Nephron (organoid): ENCODE data around the gene SORCS2.

Source experiments
- H3K27ac Mint-ChIP-seq, 3 experiments: 2 replicates each; pipeline ENCODE4 v1.8.0; 2020; ENCODE audit warnings: mixed read lengths in 3 of 3, mild to moderate bottlenecking in 2 of 3, moderate library complexity in 1 of 3
- H3K27me3 Mint-ChIP-seq: 2 replicates; pipeline ENCODE4 v1.8.0; 2021; ENCODE audit warnings: low read depth, mild to moderate bottlenecking, moderate library complexity, mixed read lengths
- H3K36me3 Mint-ChIP-seq: 2 replicates; pipeline ENCODE4 v1.8.0; 2020; ENCODE audit warnings: low read depth, mixed read lengths
- H3K4me1 Mint-ChIP-seq: 2 replicates; pipeline ENCODE4 v1.8.0; 2020; ENCODE audit warnings: mixed read lengths
- H3K4me3 Mint-ChIP-seq, 3 experiments: 2 replicates each; pipeline ENCODE4 v1.8.0; 2020; ENCODE audit warnings: mild to moderate bottlenecking in 3 of 3, mixed read lengths in 3 of 3, moderate library complexity in 2 of 3
- H3K9me3 Mint-ChIP-seq: 2 replicates; pipeline ENCODE4 v1.8.0; 2020; ENCODE audit warnings: mixed read lengths
- TF ChIP-seq, protein P1 (sequence below), 3 experiments: fragments of 200-600 bp; sonication (generic); IDR thresholded peaks; one replicate each; pipeline ENCODE4 v1.5.0; 2021; ENCODE audit warnings: antibody characterized with exemption in 3 of 3; ENCODE audit not compliant: unreplicated experiment in 3 of 3

Gene SORCS2

DNA sequence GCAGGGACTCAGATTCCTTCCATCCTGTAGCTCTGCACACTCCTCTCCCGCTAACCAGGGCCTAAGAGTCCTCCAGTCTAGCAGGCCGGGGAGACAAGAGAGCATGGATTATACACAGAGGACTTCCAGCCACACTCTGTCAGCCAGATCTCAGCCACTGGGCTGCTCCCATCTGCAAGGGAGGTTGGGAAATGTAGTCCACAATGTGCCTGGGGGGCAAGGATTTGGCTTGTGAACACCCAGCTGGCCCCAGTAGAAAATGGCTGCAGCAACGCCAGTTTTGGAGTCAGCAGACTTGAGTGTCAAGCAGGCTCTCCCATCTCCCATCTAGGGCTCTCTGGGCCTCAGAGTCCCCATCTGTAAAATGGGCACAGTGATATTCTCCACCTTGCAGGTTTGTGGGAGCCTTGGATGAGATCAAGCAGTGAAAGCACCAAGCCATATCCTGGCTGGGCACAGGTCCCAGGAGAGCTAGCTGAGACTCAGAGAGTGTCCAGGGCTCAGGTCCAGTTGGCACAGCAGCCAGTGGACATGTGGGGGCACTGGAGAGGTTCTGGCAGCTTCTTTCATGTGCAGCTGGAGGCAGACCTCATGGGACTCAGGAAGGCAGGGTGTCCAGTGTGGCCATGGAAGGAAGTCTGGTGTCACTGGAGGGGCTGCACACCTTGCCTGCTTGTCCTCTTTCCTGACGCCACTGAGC, 227.8 kb downstream of the SORCS2 start:
- H3K36me3 Mint-ChIP-seq = no peaks in the 10 kb centered on the region
- peaks cover 12% of the 10 kb centered on the region for H3K27me3 Mint-ChIP-seq
- no peak overlapping the region for H3K27ac Mint-ChIP-seq
- TF ChIP-seq, protein P1, sequence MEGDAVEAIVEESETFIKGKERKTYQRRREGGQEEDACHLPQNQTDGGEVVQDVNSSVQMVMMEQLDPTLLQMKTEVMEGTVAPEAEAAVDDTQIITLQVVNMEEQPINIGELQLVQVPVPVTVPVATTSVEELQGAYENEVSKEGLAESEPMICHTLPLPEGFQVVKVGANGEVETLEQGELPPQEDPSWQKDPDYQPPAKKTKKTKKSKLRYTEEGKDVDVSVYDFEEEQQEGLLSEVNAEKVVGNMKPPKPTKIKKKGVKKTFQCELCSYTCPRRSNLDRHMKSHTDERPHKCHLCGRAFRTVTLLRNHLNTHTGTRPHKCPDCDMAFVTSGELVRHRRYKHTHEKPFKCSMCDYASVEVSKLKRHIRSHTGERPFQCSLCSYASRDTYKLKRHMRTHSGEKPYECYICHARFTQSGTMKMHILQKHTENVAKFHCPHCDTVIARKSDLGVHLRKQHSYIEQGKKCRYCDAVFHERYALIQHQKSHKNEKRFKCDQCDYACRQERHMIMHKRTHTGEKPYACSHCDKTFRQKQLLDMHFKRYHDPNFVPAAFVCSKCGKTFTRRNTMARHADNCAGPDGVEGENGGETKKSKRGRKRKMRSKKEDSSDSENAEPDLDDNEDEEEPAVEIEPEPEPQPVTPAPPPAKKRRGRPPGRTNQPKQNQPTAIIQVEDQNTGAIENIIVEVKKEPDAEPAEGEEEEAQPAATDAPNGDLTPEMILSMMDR (IDR thresholded peaks at IDR 0.05; ENCODE audit: unreplicated experiment in 3 of 3) = no peak
- no peaks in the 10 kb centered on the region for H3K4me1 Mint-ChIP-seq
- H3K4me3 Mint-ChIP-seq = no peak overlapping the region
- no peaks in the 10 kb centered on the region for H3K9me3 Mint-ChIP-seq

DNA sequence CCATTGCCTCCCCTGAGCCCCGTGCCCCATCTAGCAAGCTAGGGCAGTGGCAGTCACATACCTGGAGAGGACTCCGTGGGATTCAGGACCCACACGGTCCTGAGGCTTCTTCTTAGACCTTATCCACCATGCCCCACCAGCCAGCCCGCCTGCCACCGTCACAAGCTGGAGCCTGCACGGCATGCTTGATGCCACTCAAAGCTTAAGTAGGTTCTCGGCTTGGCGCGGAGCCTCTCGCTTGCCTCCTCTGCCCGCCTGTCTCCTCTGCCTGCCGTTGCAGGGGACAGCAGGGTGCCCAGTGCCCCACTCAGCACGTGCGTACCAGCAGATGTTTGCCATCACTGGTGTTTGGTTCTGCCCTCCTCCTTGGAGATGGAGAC, 228.3 kb downstream of the SORCS2 start:
- H3K4me3 Mint-ChIP-seq = no peak overlapping the region
- TF ChIP-seq, protein P1 (IDR thresholded peaks at IDR 0.05; ENCODE audit: unreplicated experiment in 3 of 3) = no peak
- no peaks in the 10 kb centered on the region for H3K36me3 Mint-ChIP-seq
- H3K9me3 Mint-ChIP-seq = no peaks in the 10 kb centered on the region
- no peak overlapping the region for H3K27ac Mint-ChIP-seq
- H3K4me1 Mint-ChIP-seq = no peaks in the 10 kb centered on the region
- peaks cover 12% of the 10 kb centered on the region for H3K27me3 Mint-ChIP-seq

DNA sequence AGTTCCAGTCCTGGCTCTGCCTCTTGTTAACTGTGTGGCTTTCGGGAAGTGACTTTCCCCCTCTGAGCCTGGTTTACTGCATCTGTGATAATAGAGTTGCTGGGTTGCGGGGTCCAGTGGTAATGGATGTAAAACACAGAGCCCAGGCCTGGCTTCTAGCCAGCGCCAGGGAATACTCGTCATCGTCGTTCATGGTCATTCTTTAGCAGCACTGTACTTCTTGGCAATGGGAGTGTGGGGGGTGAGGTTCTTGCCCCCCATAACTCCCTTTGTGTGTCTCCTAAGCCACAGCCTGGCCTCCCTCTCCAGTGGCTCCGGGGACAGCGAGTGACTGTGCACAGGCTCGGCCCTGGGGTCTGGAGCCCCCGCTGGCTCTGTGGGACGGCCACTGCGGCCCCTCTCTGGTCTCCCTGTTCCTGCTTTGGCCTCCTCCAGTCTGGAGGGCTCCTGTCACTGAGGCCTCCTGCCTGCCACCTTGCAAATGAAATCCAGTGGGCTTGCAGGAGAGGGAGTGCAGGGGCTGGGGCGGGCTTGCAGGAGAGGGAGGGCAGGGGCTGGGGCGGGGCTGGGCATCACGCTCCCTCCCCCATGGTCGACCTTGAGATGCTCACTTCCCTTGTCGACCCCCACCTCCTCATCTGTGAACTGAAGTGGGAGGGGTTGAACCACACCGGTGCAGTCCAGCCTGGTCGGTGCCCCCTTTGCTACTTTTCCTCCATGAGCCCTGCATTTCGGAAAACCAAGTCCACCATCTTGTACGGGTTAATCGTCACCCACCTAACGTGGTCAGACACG, 229.2 kb downstream of the SORCS2 start:
- Mint-ChIP-seq H3K4me3 (no peak overlapping the region), H3K36me3 (no peaks in the 10 kb centered on the region), H3K27me3 (peaks cover 12% of the 10 kb centered on the region), H3K27ac (no peak overlapping the region), H3K9me3 (no peaks in the 10 kb centered on the region), H3K4me1 (no peaks in the 10 kb centered on the region)
- TF ChIP-seq, protein P1 (IDR thresholded peaks at IDR 0.05; ENCODE audit: unreplicated experiment in 3 of 3) = no peak

DNA sequence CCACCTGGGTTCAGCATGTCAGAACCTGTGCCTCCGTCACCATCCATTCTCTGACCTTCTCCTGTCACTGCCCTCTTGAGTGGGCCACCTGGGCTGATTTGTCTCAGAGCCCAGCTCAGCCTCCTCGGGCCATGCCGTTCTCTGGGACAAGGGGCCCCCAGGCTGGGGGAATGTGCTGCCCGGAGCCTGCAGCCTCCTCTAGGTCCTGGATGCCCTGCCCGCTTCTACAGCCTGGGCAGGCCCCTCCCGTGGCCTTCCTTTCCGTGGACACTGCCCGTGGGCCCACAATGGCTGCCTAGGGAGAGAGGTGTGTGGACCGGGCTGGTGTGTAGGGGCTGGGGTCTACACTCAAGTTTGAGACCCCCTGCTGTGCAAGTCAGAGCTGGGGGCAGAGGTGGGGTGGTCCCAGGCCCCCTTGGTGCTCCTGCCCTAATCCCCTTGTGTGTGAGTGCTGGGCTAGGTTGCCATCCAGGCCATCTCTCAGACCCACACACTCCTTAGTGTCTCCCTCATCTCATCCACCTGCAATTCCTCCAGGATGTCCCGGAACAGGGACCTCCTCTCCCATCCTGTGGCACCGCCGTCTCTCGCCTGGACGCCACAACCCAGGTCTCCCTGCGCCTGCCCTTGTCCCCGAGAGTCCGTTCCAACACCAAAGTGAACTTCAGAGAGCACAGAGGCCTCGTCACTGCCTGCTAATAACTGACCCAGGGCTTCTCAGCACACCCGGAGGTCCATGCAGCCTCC, 230.0 kb downstream of the SORCS2 start:
- Mint-ChIP-seq H3K27me3 (peaks cover 12% of the 10 kb centered on the region), H3K27ac (no peak overlapping the region), H3K4me3 (no peak overlapping the region), H3K9me3 (no peaks in the 10 kb centered on the region), H3K36me3 (no peaks in the 10 kb centered on the region), H3K4me1 (peaks cover 6% of the 10 kb centered on the region)
- TF ChIP-seq, protein P1 (IDR thresholded peaks at IDR 0.05; ENCODE audit: unreplicated experiment in 3 of 3) = no peak

DNA sequence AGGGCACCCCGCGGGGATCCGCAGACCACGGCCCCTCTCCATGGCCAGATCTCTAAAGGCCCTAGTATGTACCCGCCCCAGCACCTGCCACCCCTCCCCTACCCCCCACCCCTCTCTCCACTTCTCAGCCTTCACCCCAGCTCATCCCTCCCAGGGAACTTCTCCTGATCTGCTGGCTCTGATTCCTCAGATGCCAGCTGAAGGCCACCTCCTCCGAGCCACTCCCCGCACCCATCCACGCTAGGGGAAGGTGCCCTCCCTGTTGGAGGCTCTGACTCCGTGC, 230.5 kb downstream of the SORCS2 start:
- peaks cover 12% of the 10 kb centered on the region for H3K27me3 Mint-ChIP-seq
- H3K4me3 Mint-ChIP-seq = no peak overlapping the region
- TF ChIP-seq, protein P1 (IDR thresholded peaks at IDR 0.05; ENCODE audit: unreplicated experiment in 3 of 3) = no peak
- H3K4me1 Mint-ChIP-seq = peaks cover 10% of the 10 kb centered on the region
- no peaks in the 10 kb centered on the region for H3K36me3 Mint-ChIP-seq
- no peak overlapping the region for H3K27ac Mint-ChIP-seq
- H3K9me3 Mint-ChIP-seq = no peaks in the 10 kb centered on the region
